Measurements from ENCODE around the gene AIFM3. TPM values are rescaled to one million over a fixed set of nuclear protein-coding genes. Genes with fewer than 3 reads are reported as not detected.
A peak's percentile ranks its signal among the peaks of the same experiment; 100 is the strongest.

The AIFM3 gene
- total and polyA plus RNA-seq, 2 of the 13 experiments (the other 11 are each of a cell fraction or from before 2014, with no cell fraction given), result 9.0 to 15.3 TPM

GRCh38 chr22:21009638-21010425 lies 42.8 kb downstream of the AIFM3 start (continued):
- TF ChIP-seq ZNF598 (CRISPR knock-in tag; IDR thresholded peaks at IDR 0.05; ENCODE audit: borderline replicate concordance), result no peak
- TF ChIP-seq ZNF20 (CRISPR knock-in tag; IDR thresholded peaks at IDR 0.05), result no peak
- no peak for TF ChIP-seq ZNF367 (CRISPR knock-in tag; IDR thresholded peaks at IDR 0.05; ENCODE audit: borderline replicate concordance)
- TF ChIP-seq ZFYVE20 (CRISPR knock-in tag; IDR thresholded peaks at IDR 0.05; ENCODE audit: borderline replicate concordance, low read depth), result 0 out of 2 replicates have a peak, but pooled peaks have one; percentile 49
- TF ChIP-seq ARNTL (CRISPR knock-in tag; IDR thresholded peaks at IDR 0.05), result peak; percentile 59; the same call in 1 of the 2 replicates
- TF ChIP-seq PLSCR1 (CRISPR knock-in tag; IDR thresholded peaks at IDR 0.05; ENCODE audit: borderline replicate concordance), result no peak
- TF ChIP-seq LCORL (IDR thresholded peaks at IDR 0.05), result no peak
- 0 out of 2 replicates have a peak, but pooled peaks have one; percentile 30 for TF ChIP-seq LCORL (CRISPR knock-in tag; IDR thresholded peaks at IDR 0.05)
- TF ChIP-seq MLXIP (CRISPR knock-in tag; IDR thresholded peaks at IDR 0.05; ENCODE audit: borderline replicate concordance), result no peak
- peak; percentile 74; the same call in 1 of the 2 replicates for TF ChIP-seq ZNF766 (CRISPR knock-in tag; IDR thresholded peaks at IDR 0.05; ENCODE audit: borderline replicate concordance)
- no peak for TF ChIP-seq FUBP1 (CRISPR knock-in tag; IDR thresholded peaks at IDR 0.05; ENCODE audit: borderline replicate concordance)
- TF ChIP-seq ZNF441 (CRISPR knock-in tag; IDR thresholded peaks at IDR 0.05; ENCODE audit: borderline replicate concordance), result peak; percentile 53; the same call in 1 of the 2 replicates
- TF ChIP-seq ZNF333 (CRISPR knock-in tag; IDR thresholded peaks at IDR 0.05; ENCODE audit: borderline replicate concordance), result no peak
- no peak for TF ChIP-seq SRSF4 (IDR thresholded peaks at IDR 0.05; ENCODE audit: low read depth, low read length, poor library complexity, severe bottlenecking)
- TF ChIP-seq POGK (CRISPR knock-in tag; conservative IDR thresholded peaks at IDR 0.05), result peak; percentile 67; the same call in 1 of the 2 replicates
- no peak for TF ChIP-seq KLF15 (CRISPR knock-in tag; IDR thresholded peaks at IDR 0.05; ENCODE audit: borderline replicate concordance)
- TF ChIP-seq ZBTB10 (CRISPR knock-in tag; IDR thresholded peaks at IDR 0.05; ENCODE audit: borderline replicate concordance), result no peak
